SH-SY5Y (cell line): ENCODE measurements around the gene ADAM22.

Experiments used
- GATA2 ChIP-seq: IDR thresholded peaks from 2 replicates; pipeline ENCODE4 v1.6.1; 2011; ENCODE audit warnings: mild to moderate bottlenecking, low read depth, low read length
- GATA3 ChIP-seq: IDR thresholded peaks from 2 replicates; pipeline ENCODE4 v1.6.1; 2011; ENCODE audit warnings: low read depth, mild to moderate bottlenecking, low read length, moderate library complexity

DNA sequence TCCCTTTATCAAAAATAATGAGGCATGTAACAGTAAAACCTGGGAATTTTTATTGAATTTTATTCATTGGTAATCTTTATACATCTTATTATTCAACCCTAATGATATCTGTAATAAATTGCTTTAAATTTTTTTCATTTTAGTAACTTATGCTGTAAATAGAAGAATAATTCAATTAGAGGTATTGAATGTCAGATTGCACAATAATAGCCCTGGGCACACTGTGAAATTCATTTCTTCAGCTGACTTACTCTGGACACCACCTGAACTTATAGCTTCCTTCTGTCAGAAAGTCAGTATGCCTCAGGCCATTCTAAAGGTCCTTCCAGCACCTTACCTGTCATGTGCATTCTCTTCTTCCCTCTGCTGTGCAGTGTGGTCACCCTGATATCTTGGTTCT is 59.2 kb downstream of the ADAM22 start:
- TF ChIP-seq GATA3 = no peak
- TF ChIP-seq GATA2 = no peak
